CD4-positive, alpha-beta T cell (primary cell): ENCODE data around the gene PLN. TPM values are rescaled to one million over a fixed set of nuclear protein-coding genes. Genes with fewer than 3 reads are reported as not detected.
A peak's percentile ranks its signal among the peaks of the same experiment; 100 is the strongest.

Experiments
- ATAC-seq: fragments of 200-7000 bp; cut with Tn5 transposase; one replicate; pipeline ENCODE4 v1.10.0; 2022; ENCODE audit warnings: mild to moderate bottlenecking; ENCODE audit not compliant: poor library complexity
- CTCF ChIA-PET: fragments of 350-600 bp; sonication (Branson Sonifier 250); formaldehyde crosslinking; loops from one replicate; lab custom pipeline; 2021; ENCODE audit warnings: antibody characterized with exemption, inconsistent platforms; lab: Charles Lee
- POLR2A ChIA-PET: fragments of 350-600 bp; sonication (Branson Sonifier 250); formaldehyde crosslinking; loops from one replicate; lab custom pipeline; 2021; ENCODE audit warnings: antibody characterized with exemption, inconsistent platforms; lab: Charles Lee
- DNase-seq, 14 experiments: peaks; one replicate each; pipeline ENCODE4 v3.0.0-alpha.2; 2013 to 2020; ENCODE audit warnings: mixed read lengths in 2 of 14
- H3K27ac ChIP-seq, 2 donors: one replicate each; pipeline versions ENCODE4 v1.5.1 to v1.7.0; 2013; ENCODE audit warnings: low read length in 2 of 2, low read depth in 1 of 2, mild to moderate bottlenecking in 1 of 2
- H3K27me3 ChIP-seq, 2 experiments: 1 replicate in 1 of 2; 2 replicates in 1 of 2; pipeline versions ENCODE4 v1.6.1 to v1.7.0; 2013; ENCODE audit warnings: low read length in 2 of 2, control low read depth in 1 of 2, mild to moderate bottlenecking in 1 of 2, moderate library complexity in 1 of 2; ENCODE audit not compliant: insufficient read depth in 2 of 2, control insufficient read depth in 1 of 2
- H3K36me3 ChIP-seq: one replicate; pipeline ENCODE4 v1.6.1; 2013; ENCODE audit warnings: low read length, control low read depth; ENCODE audit not compliant: insufficient read depth
- H3K4me1 ChIP-seq: one replicate; pipeline ENCODE4 v1.6.1; 2013; ENCODE audit warnings: low read length, control low read depth; ENCODE audit not compliant: insufficient read depth
- H3K4me3 ChIP-seq: one replicate; pipeline ENCODE4 v1.5.1; 2013; ENCODE audit warnings: mild to moderate bottlenecking, low read length, moderate library complexity
- H3K9me3 ChIP-seq, 2 experiments: 1 replicate in 1 of 2; 2 replicates in 1 of 2; pipeline versions ENCODE4 v1.6.1 to v1.7.0; 2013; ENCODE audit warnings: low read length in 2 of 2, mild to moderate bottlenecking in 2 of 2, control low read depth in 1 of 2, moderate library complexity in 1 of 2; ENCODE audit not compliant: control insufficient read depth in 1 of 2, insufficient read depth in 1 of 2
- H3K27ac Mint-ChIP-seq: one replicate; pipeline ENCODE4 v1.8.0; 2020; ENCODE audit warnings: mixed read lengths
- H3K27me3 Mint-ChIP-seq: one replicate; pipeline ENCODE4 v1.8.0; 2021; ENCODE audit warnings: mixed read lengths
- H3K36me3 Mint-ChIP-seq: one replicate; pipeline ENCODE4 v1.8.0; 2021; ENCODE audit warnings: low read depth, mixed read lengths
- H3K4me1 Mint-ChIP-seq: one replicate; pipeline ENCODE4 v1.8.0; 2021; ENCODE audit warnings: low read depth, mixed read lengths
- H3K4me3 Mint-ChIP-seq: one replicate; pipeline ENCODE4 v1.8.0; 2020; ENCODE audit warnings: mild to moderate bottlenecking, mixed read lengths
- H3K9me3 Mint-ChIP-seq: one replicate; pipeline ENCODE4 v1.8.0; 2020; ENCODE audit warnings: mixed read lengths
- intact Hi-C, 2 experiments: fragments of 100-400 bp; cut with DNase I in 1 of 2; cut with micrococcal nuclease in 1 of 2; formaldehyde crosslinking; loops; one replicate each; pipeline versions ENCODE4 v1.15.1 to v1.9.0; 2023 to 2025; cut with DNase I, micrococcal nuclease
- total RNA-seq, 174 experiments: library from RNA in 2 of 174; stranded (reverse) in 2 of 174; gene quantifications; one replicate each; pipeline ENCODE4 v1.2.3 and lab custom pipeline; 2021 to 2026
- TF ChIP-seq, protein P1 (sequence below): fragments of 200-600 bp; IDR thresholded peaks from one replicate; pipeline ENCODE4 v1.8.0; 2022; ENCODE audit warnings: antibody characterized with exemption, mild to moderate bottlenecking

PLN gene
- total RNA-seq, 2 experiments from 2014 or later: not detected

- Mint-ChIP-seq H3K9me3 (no peaks in the 10 kb centered on the region), H3K27me3 (no peaks in the 10 kb centered on the region), H3K4me3 (no peak overlapping the region), H3K36me3 (peaks cover 57% of the 10 kb centered on the region), H3K4me1 (peaks cover 32% of the 10 kb centered on the region), H3K27ac (no peak overlapping the region)
- Histone ChIP-seq H3K4me1 (no peaks in the 10 kb centered on the region), H3K27ac (no peak overlapping the region), H3K27me3 (no peaks in the 10 kb centered on the region), H3K9me3 (no peaks in the 10 kb centered on the region), H3K4me3 (no peak overlapping the region), H3K36me3 (peaks cover 22% of the 10 kb centered on the region)
- TF ChIP-seq, protein P1, sequence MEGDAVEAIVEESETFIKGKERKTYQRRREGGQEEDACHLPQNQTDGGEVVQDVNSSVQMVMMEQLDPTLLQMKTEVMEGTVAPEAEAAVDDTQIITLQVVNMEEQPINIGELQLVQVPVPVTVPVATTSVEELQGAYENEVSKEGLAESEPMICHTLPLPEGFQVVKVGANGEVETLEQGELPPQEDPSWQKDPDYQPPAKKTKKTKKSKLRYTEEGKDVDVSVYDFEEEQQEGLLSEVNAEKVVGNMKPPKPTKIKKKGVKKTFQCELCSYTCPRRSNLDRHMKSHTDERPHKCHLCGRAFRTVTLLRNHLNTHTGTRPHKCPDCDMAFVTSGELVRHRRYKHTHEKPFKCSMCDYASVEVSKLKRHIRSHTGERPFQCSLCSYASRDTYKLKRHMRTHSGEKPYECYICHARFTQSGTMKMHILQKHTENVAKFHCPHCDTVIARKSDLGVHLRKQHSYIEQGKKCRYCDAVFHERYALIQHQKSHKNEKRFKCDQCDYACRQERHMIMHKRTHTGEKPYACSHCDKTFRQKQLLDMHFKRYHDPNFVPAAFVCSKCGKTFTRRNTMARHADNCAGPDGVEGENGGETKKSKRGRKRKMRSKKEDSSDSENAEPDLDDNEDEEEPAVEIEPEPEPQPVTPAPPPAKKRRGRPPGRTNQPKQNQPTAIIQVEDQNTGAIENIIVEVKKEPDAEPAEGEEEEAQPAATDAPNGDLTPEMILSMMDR: peak; percentile 49
- POLR2A ChIA-PET: no interaction called here
- no peak for ATAC-seq
- peak in 2 of 14 experiments; percentile 14 to 19 for DNase-seq
- CTCF ChIA-PET: no interaction called here
- intact Hi-C loops: no loop called here
Observed at GRCh38 chr6:118509009-118509617, 39.0 kb upstream of the PLN start.

- Mint-ChIP-seq H3K4me3 (no peak overlapping the region), H3K9me3 (no peaks in the 10 kb centered on the region), H3K27me3 (no peaks in the 10 kb centered on the region), H3K27ac (peak overlapping the region; percentile 49), H3K4me1 (peaks cover 49% of the 10 kb centered on the region), H3K36me3 (peaks cover 57% of the 10 kb centered on the region)
- TF ChIP-seq, protein P1: no peak
- DNase-seq (no peak), ATAC-seq (no peak)
- no peak overlapping the region for H3K27ac ChIP-seq
- H3K4me3 ChIP-seq: no peak overlapping the region
- no peaks in the 10 kb centered on the region for H3K9me3 ChIP-seq
- H3K27me3 ChIP-seq: no peaks in the 10 kb centered on the region
- CTCF ChIA-PET: no interaction called here
- POLR2A ChIA-PET: no interaction called here
- H3K4me1 ChIP-seq: no peaks in the 10 kb centered on the region
- peaks cover 10% of the 10 kb centered on the region for H3K36me3 ChIP-seq
- intact Hi-C loops: no loop called here
Observed at GRCh38 chr6:118511930-118512715, 36.0 kb upstream of the PLN start.

GRCh38 chr6:118514689-118515088 is 33.4 kb upstream of the PLN start:
- peaks cover 12% of the 10 kb centered on the region for H3K36me3 ChIP-seq
- Mint-ChIP-seq H3K4me3 (no peak overlapping the region), H3K4me1 (peaks cover 64% of the 10 kb centered on the region), H3K9me3 (peaks cover 6% of the 10 kb centered on the region), H3K36me3 (peaks cover 82% of the 10 kb centered on the region), H3K27me3 (no peaks in the 10 kb centered on the region), H3K27ac (peak overlapping the region; percentile 53)
- no peak overlapping the region for H3K4me3 ChIP-seq
- intact Hi-C loops: no loop called here
- no peaks in the 10 kb centered on the region for H3K27me3 ChIP-seq
- ATAC-seq (no peak), DNase-seq (no peak)
- ChIA-PET CTCF (no interaction called here), POLR2A (no interaction called here)
- no peaks in the 10 kb centered on the region for H3K9me3 ChIP-seq
- H3K27ac ChIP-seq: no peak overlapping the region
- no peaks in the 10 kb centered on the region for H3K4me1 ChIP-seq
- TF ChIP-seq, protein P1: no peak
